HG02588 (cell line): ENCODE measurements around the gene NDUFS7.

Experiments
- ATAC-seq: cut with Tn5 transposase; IDR thresholded peaks from one replicate; pipeline ENCODE4 v1.9.1; 2021; ENCODE audit warnings: mild to moderate bottlenecking, moderate library complexity; ENCODE audit not compliant: unreplicated experiment

NDUFS7 gene

DNA sequence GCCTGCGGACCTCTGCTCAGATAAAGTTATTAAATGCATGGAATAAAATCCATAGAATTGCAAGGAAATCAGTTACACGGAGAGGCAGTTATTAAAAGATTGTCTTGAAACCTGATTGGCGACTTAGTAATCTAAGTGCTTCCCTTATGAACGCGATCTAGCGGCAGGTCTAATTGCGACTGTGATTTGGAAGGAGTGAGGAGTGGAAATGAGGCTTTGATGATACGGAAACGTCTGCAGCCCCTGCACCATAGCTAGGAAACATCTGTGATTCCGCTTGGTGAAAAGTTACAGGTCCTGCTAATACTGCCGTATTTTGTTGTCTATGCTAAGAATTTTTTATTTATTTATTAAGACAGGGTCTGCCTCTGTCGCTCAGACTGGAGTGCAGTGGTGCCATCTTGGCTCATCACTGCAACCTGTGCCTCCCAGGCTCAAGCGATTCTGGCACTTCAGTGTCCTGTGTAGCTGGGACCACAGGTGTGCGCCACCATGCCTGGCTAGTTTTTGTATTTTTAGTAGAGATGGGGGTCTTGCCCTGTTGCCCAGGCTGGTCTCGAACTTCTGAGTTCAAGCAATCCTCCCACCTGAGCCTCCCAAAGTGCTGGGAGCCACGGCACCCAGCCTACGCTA, 887 bp downstream of the NDUFS7 start:
- no peak for ATAC-seq

DNA sequence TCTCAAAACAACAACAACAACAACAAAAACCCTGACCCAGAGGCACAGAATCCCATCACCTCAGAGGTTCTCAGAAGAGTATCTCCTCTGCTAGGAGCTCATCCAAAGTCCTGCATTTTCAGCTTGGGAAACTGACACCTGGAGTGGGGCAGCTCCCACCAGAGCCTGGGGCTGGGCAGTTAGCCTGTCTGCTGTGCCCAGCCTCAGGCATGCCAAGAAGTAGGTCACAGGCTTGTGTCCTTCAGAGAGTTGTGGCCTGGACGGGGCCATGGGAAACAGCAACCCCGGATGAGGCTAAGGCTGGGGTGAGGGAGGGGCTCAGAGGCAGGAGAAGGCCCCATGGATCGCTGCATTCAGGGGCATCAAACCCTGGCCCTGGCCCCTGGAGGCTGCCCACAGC, 2.1 kb downstream of the NDUFS7 start:
- no peak for ATAC-seq

DNA sequence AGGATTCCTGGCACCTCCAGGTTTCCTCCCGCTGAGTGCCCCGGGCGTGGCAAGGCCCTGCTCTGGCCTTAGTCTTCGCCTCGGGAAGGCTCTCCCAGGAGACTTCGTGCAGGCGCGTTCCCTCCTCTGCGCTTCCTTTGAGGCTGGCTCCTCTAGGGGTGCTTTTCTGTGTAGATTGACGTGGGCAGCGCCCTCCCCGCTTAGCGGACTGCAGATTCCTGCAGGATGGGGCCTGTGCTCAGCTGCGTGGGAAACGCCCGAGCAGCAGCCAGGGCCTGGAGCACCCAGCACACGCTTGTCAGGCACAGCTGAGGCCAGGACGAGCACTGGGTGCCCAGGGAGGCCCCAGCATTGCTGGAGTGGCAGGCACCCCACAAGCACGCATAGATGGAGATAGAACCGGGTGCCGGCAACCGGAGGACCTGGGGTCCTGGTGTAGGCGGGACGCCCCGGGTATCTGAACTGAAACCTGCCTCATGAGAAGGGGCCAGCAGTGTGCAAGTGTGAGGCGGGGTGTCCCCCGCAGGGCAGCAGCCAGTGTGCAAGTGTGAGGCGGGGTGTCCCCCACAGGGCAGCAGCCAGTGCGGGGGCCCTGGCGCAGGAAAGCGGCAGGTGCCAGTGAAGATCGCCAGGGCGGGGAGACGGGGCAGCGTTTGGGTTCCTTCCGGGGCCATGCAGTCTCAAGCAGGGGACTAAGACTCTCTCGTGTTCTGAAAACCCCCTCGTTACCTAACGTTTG, 3.4 kb downstream of the NDUFS7 start:
- ATAC-seq: no peak

DNA sequence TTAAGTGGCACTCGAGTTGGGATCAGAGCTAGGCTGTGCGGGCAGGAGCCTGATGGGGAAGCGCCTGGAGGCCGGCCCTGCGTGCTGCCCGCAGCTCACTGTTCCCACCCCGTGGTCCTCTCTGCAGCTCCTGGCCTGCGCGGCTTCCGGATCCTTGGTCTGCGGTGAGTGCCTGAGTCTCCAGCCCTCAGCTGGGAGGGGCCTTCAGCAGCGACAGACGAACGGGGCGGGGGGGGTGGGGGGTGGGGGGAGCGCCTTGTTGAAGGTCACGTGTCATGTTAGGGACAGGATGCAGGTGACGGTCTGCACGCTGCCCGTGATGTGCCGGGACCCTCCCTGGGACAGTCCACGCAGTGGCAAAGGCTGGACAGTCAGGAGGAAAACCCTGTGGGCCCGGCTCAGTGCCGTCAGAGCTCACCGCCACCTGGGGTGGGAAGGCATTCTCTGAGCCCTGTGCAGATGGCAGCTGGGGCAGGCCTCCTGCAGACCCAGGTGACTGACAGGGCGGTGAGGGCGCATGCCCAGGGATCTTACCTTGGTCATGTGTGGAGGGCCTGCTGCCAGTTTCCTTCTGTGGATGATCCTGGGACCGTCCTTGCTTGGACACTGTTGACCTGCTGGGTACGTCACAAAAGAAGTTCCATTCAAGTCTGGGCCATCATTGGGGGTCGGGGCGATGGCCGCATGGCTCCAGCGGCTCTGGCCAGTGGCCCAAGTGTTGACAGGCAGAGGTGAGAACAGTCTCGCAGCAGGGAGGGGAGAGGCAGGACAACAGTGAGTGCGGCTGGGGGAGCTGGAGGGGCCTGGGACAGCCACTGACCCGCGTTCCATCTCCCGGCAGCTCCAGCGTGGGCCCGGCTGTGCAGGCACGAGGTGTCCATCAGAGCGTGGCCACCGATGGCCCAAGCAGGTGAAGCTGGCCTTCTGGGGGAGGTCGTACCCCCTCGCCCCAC, 4.3 kb downstream of the NDUFS7 start:
- ATAC-seq: no peak

DNA sequence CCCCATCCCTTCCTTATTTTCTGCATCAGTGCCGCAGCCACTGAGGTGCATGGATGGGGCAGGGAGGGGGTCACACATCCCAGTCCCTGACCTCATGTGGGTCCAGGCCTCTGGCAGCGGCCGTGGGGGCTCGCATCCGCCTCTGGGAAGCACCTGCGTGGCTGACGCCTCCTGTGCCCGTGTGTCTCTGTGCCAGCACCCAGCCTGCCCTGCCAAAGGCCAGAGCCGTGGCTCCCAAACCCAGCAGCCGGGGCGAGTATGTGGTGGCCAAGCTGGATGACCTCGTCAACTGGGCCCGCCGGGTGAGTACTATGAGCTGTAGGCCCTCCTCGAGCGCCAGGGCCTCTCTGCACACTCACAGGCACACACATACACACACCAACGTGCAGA, 4.9 kb downstream of the NDUFS7 start:
- no peak for ATAC-seq

DNA sequence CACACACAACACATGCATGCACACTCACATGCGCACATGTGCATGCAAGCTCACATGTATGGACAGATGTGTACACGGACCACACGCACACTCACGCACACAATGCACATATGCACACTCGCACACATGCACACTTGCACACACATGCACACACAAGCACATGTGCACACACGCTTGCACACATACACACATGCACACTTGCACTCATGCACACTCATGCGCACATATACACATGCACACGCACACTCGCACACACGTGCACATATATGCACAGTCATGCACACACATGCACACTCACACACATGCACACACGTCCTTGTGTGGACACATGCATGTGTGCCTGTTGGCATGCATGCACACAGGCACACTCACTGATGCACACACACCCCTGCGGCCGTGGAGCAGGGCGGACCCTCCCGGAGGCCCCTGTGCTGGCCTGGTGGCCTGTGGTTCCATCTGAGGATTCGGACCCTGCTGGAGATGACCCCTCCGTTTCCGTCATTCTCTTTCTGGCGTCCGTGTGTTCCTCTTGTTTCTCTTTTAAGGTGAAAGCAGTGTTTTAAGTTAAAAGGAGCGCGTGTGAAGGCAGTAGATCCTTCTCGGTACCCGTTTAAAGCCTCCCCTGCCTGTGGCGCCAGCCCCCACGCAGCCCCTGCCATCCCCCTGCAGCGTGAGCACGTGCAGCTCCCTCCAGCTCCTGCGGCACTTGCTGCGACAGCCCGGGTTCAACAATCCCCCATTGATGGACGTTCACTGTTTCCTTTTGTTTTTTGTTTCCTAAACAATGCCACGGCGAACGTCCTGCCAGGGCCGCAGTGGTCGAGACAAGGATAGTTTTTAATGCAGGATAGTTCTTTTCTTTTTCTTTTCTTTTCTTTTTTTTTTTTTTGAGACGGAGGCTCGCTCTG, 5.6 kb downstream of the NDUFS7 start:
- ATAC-seq: no peak

DNA sequence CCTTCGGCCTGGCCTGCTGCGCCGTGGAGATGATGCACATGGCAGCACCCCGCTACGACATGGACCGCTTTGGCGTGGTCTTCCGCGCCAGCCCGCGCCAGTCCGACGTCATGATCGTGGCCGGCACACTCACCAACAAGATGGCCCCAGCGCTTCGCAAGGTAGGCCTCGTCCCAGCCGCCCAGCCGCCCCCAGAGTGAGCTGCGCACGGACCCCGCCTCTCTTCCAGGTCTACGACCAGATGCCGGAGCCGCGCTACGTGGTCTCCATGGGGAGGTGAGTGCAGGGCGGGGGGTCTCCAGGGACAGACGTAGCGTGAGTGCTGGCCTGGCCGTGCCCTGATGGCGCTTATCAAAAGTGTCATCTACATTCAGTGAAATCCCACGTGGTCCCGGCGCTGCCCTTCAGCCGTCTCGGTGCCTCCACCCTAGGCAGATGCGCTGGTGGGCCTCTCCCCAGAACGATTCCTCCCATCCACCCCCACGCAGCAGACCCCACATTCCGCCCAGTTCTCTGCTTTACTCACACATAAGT, 7.2 kb downstream of the NDUFS7 start:
- no peak for ATAC-seq

DNA sequence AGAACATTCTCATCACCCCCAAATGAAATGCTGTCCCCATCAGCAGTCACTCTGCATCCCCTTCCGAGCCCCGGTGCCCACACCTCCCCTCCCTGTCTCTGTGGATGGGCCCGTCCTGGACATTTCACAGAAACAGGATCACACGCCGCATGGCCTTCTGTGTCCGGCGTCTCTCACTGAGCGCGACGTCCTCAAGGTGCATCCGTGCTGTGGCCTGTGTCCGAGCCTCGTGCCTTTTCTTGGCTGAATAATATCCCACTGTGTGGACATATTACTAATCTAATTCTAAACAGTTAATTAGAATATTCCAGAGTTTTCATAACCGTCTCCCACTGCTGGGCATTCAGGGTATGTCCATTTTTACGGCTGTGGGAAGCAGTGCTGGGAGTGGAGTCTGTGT, 8.7 kb downstream of the NDUFS7 start:
- ATAC-seq: no peak

DNA sequence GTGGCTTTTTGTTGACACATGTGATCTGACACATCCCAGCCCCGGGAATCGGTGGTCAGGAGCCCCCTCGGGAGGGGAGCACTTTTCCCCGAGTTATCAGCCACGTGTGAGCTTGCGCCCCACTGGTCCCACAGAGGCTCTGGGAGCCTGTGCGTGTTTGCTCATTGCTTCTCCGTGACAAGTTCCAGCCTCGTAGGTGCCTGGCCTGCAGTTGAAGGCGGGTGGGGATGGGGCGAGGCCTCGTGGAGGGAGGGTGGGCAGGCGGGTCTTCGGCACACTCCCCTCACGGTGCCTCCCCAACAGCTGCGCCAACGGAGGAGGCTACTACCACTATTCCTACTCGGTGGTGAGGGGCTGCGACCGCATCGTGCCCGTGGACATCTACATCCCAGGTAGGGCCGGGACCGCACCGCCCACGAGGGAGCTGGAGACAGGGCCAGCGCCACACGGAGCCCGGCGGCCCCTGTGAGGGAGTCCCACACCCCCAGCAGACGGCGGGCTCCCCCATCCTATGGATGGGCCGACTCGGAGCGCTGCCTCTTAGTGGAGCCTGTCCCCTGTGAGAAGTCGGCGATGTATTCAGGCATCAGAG, 9.3 kb downstream of the NDUFS7 start:
- ATAC-seq: no peak

DNA sequence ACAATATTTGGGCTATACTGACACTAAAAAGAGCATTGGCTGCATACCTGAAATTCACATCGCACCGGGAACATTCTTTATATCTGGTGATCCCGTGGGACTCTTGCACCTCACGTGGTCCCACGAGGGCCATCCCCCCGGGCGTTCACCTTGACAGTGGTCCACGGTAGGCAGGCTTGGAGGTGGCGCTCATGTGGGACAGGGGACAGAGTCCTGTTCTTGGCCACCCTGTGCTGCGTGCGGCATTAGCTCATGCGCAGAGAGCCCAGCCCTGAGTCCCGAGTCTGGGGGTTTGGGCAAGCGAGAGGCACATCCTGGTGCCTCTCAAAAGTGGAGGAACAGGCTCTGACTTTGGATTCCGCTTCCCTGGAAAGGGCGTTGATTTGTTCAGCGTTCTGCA, 10.1 kb downstream of the NDUFS7 start:
- ATAC-seq: no peak

DNA sequence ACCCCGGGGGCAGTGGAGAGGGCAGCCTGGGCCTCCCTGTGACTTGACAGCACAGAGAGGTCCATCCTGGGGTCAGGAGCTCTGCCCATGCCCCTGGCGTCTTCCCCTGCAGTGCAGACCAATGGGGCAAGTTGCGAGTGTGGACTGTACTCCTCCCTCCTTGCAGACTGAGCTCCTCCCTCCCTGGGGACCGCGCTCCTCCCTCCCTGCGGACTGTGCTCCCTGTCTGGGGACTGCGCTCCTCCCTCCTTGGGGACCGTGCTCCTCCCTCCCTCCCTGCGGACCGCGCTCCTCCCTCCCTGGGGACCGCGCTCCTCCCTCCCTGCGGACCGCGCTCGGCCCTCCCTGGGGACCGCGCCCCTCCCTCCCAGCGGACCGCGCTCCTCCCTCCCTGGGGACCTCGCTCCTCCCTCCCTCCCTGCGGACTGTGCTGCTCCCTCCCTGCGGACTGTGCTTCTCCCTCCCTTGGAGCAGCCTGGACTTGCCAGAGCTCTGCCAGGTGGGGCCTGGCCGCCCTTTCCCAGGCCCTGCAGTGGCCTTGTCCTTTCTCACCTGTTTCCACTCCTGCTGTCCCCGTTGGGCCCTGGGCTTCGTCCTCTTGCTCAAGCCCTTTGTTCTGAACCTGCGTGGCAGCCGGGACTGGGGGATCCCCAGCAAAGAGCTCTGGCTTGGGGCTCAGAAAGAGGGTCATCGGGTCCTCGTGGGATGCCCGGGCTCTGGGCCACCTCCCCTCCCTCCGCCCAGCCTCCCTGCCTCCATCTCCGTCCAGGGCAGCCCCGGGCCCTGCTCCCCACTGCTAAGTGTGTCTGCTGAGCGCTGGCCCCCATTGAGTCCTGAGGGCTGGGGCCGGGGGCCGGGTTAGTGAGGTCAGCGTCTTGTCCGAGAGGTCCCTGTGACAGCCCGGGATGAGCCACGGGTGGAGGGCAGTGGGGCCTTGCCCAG, 10.8 kb downstream of the NDUFS7 start:
- ATAC-seq: no peak

DNA sequence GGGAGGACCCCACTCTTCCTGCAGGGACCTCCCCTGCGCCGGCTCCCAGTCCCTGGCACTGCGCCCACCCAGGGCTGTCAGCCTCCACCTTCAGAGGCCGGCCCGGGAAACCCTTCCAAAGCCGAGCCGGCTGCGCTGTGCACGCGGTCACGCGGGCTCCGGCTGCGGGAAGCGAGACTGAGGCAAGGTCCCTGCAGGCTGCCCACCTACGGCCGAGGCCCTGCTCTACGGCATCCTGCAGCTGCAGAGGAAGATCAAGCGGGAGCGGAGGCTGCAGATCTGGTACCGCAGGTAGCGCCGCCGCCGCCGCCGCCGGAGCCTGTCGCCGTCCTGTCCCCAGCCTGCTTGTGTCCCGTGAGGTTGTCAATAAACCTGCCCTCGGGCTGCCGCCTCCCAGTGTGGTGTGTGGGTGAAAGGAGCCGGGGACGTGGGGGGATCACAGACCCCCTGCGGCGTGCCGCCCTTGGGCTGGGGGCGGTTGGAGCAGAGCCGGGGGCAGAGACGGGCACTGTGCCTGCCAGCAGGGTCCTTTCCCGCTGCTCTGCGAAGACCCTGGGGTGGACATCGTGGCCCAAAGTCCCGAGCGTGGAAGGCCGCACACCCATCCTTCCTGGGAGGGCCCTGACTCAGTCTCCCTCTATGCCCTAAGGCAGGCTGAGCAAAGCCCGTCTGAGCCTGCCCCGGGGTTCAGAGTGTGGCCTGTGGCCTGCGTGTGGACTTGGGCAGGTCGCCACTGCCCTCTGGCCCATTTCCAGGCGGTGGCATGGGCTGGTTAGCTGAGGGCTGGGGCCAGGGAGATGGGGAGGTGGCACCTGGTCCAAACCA, 11.7 kb downstream of the NDUFS7 start:
- ATAC-seq: no peak

DNA sequence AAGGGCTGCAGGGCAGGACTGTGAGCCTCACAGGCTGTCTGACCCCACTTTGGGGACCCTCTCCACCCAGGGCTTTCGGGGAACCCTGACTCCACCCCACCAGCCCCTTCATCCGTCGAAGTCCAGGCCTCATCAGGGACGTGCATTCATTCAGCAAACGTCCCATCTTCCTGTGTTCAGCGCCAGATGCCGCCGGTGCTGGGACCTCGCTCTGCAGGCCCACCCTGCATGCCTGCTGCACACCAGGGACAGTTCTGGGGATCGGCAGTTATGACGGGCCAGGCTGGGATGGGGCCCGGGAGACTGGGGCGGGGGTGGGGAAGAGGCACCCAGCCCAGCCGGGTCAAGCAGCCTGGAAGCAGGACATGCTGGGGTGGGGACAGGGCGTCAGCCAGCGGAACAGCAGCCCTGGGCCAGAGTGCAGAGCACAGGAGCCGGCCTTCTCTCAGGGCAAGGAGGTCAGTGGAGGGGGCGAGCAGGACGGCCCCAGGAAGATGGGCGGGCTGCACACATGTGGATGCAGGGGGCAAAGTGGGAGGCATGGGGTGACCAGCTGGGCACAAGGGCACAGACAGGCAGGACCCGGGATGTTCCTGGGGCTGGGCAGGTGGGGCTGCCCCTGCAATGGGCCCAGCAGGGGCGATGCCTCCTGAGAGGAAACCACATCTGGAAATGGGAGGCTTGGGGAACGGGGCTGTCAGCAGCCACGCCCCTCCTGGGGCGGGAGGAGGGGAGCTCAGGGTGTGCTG, 12.5 kb downstream of the NDUFS7 start:
- ATAC-seq: no peak

DNA sequence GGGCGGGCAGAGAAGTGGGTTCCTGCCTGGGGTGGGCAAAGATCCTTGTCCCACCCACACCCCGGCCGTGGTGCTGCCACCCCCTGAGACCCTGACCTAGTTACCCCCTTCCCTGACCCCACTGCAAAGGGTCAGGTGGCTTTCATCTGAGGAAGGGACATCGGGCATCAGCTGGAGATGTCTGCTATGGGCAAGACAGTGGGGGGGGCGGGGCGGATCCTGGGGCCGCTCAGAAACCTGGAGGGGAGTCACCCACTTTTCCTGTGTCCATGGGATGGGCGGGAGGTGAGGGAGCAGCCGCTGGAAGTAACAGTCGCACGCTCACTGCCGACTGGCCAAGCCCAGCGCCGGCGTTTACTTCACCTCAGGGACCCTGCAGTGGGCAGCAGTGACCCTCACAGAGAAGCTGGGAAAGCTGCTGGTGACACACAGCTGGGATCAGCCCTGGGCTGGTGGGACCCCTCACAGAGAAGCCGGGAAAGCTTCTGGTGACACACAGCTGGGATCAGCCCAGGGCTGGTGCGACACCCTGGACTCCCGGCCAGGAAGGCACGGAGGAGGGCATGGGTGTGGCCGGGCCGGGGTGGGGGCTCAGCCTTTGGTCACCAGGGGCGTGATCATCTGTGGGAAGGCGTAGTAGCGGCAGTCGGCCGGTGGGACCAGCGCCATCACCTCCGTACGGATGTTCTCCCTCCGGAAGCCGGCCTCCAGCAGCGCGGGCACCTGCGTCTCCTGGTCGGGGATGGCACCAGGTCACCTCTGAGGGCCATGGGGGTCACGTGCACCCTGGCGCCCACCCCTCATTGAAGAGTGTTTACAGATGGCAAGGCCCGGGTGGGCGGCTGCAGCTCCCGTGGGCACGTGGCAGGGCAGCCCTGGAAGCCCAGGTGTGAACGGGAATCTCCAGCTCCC, 13.3 kb downstream of the NDUFS7 start:
- no peak for ATAC-seq

DNA sequence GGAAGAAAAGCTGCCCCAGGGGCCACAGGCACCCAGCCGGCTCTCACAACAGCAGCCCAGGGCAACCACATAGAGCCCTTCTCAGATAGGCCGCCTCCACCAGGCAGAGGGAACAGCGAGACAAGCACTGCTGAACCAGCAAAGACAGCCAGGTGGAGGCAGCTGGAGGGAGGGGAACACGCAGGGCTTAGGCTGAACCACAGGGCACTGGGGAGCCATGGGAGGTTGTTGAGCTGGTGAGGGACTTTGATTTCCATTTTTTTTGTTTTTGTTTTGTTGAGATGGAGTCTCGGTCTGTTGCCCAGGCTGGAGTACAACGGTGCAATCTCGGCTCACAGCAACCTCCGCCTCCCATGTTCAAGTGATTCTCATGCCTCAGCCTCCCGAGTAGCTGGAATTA, 14.1 kb downstream of the NDUFS7 start:
- ATAC-seq: no peak

DNA sequence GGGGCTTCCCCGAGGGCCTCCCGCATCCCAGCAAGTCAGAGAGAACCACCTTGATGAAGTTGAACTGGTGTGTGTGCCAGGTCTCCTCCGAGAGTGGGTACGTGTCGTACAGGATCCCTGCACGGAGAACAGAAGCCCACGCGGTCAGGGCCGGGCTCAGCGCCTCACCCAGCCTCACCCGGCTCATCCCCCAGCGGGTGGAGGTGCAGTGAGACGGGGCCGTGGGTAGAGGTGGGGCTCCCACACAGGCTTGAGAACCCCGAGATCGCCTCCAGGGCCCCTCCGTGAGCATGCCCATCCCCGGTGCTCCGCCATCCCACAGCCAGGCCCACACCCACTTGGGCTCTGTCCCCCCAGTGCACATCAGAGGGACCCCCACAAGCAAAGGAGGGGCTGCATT, 15.4 kb downstream of the NDUFS7 start:
- ATAC-seq: no peak
